ENCODE results near the gene PGC.

DNA sequence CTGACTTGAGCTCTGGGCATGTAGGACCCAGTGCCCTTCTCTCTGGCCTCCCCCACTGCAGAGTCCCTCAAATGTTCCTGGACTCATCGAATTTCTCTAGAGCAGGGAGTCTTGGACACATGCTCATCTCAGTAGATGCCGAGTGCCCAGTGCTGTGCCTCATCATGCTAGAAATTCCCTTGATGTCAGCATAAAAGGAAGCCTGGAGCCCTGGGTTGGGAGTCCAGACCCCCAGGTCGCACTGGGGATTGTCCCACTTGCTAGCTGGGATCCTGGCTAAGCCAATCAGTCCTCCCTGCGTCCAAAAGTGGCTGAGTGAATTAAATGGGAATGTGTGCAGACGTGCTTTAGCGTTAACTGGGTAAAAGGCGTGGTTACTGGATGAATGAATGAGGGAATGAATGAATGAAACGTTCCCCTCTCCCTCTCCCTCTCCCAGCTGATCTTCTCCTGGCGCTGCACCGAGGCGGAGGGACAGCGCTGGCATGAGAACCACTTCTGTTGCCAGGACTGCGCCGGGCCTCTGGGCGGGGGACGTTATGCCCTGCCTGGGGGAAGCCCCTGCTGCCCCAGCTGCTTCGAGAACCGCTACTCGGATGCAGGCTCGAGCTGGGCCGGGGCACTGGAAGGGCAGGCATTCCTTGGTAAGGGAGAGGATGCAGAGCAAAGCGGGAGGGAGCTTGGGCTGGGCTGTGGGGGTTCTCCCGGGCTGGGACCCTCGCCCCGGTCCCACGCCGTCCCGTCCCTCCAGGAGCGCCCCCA is 38.7 kb upstream of the PGC start:
- TF ChIP-seq, protein P1, sequence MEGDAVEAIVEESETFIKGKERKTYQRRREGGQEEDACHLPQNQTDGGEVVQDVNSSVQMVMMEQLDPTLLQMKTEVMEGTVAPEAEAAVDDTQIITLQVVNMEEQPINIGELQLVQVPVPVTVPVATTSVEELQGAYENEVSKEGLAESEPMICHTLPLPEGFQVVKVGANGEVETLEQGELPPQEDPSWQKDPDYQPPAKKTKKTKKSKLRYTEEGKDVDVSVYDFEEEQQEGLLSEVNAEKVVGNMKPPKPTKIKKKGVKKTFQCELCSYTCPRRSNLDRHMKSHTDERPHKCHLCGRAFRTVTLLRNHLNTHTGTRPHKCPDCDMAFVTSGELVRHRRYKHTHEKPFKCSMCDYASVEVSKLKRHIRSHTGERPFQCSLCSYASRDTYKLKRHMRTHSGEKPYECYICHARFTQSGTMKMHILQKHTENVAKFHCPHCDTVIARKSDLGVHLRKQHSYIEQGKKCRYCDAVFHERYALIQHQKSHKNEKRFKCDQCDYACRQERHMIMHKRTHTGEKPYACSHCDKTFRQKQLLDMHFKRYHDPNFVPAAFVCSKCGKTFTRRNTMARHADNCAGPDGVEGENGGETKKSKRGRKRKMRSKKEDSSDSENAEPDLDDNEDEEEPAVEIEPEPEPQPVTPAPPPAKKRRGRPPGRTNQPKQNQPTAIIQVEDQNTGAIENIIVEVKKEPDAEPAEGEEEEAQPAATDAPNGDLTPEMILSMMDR (IDR thresholded peaks at IDR 0.05) = no peak
- TF ChIP-seq POLR2A (IDR thresholded peaks at IDR 0.05) = no peak

Data from Peyer's patch (tissue), 4 donors.